Ascending aorta (tissue), 2 donors: ENCODE data around the gene CWF19L2. TPM values are rescaled to one million over a fixed set of nuclear protein-coding genes. Genes with fewer than 3 reads are reported as not detected.

Experiments
- DNase-seq, 2 donors: peaks; one replicate each; pipeline ENCODE4 v3.0.0-alpha.2; 2019; ENCODE audit warnings: low spot score in 2 of 2
- H3K27ac ChIP-seq, 2 donors: fragments of 200-600 bp; sonication (generic); one replicate each; pipeline ENCODE4 v1.5.1; 2016 to 2017; ENCODE audit warnings: mild to moderate bottlenecking in 1 of 2
- H3K27me3 ChIP-seq: fragments of 200-600 bp; sonication (generic); one replicate; pipeline ENCODE4 v1.5.1; 2017
- H3K36me3 ChIP-seq, 2 donors: fragments of 200-600 bp; sonication (generic); one replicate each; pipeline ENCODE4 v1.5.1; 2016
- H3K4me1 ChIP-seq, 2 donors: fragments of 200-600 bp; sonication (generic); one replicate each; pipeline ENCODE4 v1.5.1; 2016 to 2017; ENCODE audit warnings: mild to moderate bottlenecking in 1 of 2
- H3K4me3 ChIP-seq, 2 donors: fragments of 200-600 bp; sonication (generic); one replicate each; pipeline ENCODE4 v1.5.1; 2016 to 2017; ENCODE audit warnings: mild to moderate bottlenecking in 1 of 2
- H3K9me3 ChIP-seq, 2 donors: fragments of 200-600 bp; sonication (generic); one replicate each; pipeline ENCODE4 v1.5.1; 2016
- intact Hi-C: fragments of 100-400 bp; cut with DNase I; formaldehyde crosslinking; loops from one replicate; pipeline ENCODE4 v1.15.1; 2023
- total RNA-seq: library from RNA; depleted of rRNA; stranded (reverse); fragments of >200 nt; gene quantifications from one replicate; pipeline ENCODE4 v1.1.0, GENCODE V29; 2016
- TF ChIP-seq, protein P1 (sequence below), 3 experiments: fragments of 200-600 bp in 2 of 3; fragments of 450-650 bp in 1 of 3; sonication (generic) in 2 of 3; IDR thresholded peaks; one replicate each; pipeline ENCODE4 v1.5.1; 2016 to 2019; ENCODE audit warnings: antibody characterized with exemption in 3 of 3, mild to moderate bottlenecking in 1 of 3, moderate library complexity in 1 of 3

Gene CWF19L2
- total RNA-seq, 1 donor from 2014 or later = 10.2 TPM

DNA sequence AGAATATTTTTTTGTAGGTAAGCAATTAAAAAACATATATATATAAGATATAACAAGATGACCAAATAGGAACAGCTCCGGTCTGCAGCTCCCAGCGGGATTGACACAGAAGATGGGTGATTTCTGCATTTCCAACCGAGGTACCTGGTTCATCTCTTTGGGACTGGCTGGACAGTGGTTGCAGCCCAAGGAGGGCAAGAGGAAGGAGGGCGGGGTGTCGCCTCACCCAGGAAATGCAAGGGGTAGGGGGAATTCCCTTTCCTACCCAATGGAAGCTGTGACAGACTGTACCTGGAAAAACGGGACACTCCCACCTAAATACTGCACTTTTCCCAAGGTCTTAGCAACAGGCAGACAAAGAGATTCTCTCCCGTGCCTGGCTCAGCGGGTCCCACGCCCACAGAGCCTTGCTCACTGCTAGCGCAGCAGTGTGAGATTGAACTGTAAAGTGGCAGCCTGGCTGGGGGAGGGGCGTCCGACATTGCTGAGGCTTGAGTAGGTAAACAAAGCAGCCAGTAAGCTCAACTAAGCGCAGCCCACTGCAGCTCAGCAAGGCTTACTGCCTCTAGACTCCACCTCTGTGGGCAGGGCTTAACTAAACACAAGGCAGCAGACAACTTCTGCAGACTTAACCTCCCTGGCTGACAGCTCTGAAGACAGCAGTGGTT is 163.8 kb downstream of the CWF19L2 start:
- Histone ChIP-seq H3K4me3 (no peak overlapping the region), H3K27me3 (no peaks in the 10 kb centered on the region), H3K27ac (no peak overlapping the region), H3K9me3 (peaks cover 0 to 16% of the 10 kb centered on the region in 2 donors), H3K36me3 (peaks cover 0 to 26% of the 10 kb centered on the region in 2 donors), H3K4me1 (no peaks in the 10 kb centered on the region)
- intact Hi-C loops = no loop called here
- DNase-seq = no peak
- TF ChIP-seq, protein P1, sequence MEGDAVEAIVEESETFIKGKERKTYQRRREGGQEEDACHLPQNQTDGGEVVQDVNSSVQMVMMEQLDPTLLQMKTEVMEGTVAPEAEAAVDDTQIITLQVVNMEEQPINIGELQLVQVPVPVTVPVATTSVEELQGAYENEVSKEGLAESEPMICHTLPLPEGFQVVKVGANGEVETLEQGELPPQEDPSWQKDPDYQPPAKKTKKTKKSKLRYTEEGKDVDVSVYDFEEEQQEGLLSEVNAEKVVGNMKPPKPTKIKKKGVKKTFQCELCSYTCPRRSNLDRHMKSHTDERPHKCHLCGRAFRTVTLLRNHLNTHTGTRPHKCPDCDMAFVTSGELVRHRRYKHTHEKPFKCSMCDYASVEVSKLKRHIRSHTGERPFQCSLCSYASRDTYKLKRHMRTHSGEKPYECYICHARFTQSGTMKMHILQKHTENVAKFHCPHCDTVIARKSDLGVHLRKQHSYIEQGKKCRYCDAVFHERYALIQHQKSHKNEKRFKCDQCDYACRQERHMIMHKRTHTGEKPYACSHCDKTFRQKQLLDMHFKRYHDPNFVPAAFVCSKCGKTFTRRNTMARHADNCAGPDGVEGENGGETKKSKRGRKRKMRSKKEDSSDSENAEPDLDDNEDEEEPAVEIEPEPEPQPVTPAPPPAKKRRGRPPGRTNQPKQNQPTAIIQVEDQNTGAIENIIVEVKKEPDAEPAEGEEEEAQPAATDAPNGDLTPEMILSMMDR (IDR thresholded peaks at IDR 0.05) = no peak

DNA sequence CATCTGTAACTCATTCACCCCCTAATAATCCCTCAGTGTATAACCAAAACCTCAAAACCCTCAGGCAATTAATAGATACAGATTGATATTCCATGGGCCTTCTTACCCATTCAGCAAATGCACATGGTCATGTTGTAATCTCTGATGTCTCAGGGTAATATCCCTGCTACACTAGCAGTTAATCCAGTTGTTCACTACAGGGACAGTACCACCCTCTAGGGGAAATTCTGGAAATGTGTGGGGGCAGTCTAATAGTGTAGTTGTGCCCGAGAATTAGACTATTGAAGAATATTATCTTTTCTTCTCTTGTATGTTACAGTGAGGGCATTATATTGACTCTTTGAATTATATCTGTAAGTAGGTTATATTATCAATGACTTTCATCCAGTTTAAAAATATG is 175.4 kb downstream of the CWF19L2 start:
- intact Hi-C loops = no loop called here
- H3K4me1 ChIP-seq = no peaks in the 10 kb centered on the region
- TF ChIP-seq, protein P1 (IDR thresholded peaks at IDR 0.05) = no peak
- no peak overlapping the region for H3K27ac ChIP-seq
- H3K9me3 ChIP-seq = peaks cover 0 to 17% of the 10 kb centered on the region in 2 donors
- H3K4me3 ChIP-seq = no peak overlapping the region
- DNase-seq = no peak
- no peaks in the 10 kb centered on the region for H3K36me3 ChIP-seq
- no peaks in the 10 kb centered on the region for H3K27me3 ChIP-seq

Other genes starting within 250 kb of the CWF19L2 start
- 0.32 TPM for gene ALKBH8, start 107.9 kb upstream of the CWF19L2 start, total RNA-seq
- not detected for gene ELMOD1, start 133.3 kb upstream of the CWF19L2 start, total RNA-seq